Measurements from ENCODE around the gene SBDS. TPM values are rescaled to one million over a fixed set of nuclear protein-coding genes. Genes with fewer than 3 reads are reported as not detected.
A peak's percentile ranks its signal among the peaks of the same experiment; 100 is the strongest.
"Not testable (repeated sequence)": the region's sequence is repeated elsewhere in the genome, so short reads cannot be mapped to it uniquely, and the experiment has no call there.

The SBDS gene
- total RNA-seq, 4 donors from 2014 or later, result 96.6 to 125 (median 107) TPM

DNA sequence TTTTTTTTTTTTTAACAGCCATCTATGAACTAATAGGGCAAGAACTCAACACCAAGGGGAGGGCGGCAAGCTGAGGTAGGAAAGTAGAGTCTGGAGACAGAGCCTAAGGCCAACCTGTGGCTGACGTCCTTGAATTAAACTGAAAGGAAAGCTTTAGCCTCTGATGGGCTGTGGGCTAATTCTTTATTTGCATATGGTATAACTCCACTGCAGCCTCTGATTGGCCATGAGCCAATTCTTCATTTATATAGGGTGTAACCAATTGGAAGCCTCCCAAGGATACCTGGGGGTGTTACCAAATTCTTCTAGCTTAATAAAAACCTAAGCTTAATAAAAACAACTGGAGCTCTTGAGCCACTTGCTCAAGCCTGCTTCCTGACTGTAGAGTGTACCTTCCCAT is 11.6 kb upstream of the SBDS start:
- WGBS, 2 donors, result 39 to 67% methylated on average over 2 of the region's 2 CpGs
- TF ChIP-seq POLR2A (IDR thresholded peaks at IDR 0.05), result no peak
- TF ChIP-seq, protein P1, sequence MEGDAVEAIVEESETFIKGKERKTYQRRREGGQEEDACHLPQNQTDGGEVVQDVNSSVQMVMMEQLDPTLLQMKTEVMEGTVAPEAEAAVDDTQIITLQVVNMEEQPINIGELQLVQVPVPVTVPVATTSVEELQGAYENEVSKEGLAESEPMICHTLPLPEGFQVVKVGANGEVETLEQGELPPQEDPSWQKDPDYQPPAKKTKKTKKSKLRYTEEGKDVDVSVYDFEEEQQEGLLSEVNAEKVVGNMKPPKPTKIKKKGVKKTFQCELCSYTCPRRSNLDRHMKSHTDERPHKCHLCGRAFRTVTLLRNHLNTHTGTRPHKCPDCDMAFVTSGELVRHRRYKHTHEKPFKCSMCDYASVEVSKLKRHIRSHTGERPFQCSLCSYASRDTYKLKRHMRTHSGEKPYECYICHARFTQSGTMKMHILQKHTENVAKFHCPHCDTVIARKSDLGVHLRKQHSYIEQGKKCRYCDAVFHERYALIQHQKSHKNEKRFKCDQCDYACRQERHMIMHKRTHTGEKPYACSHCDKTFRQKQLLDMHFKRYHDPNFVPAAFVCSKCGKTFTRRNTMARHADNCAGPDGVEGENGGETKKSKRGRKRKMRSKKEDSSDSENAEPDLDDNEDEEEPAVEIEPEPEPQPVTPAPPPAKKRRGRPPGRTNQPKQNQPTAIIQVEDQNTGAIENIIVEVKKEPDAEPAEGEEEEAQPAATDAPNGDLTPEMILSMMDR (IDR thresholded peaks at IDR 0.05), result no peak
- H3K4me3 ChIP-seq (ENCODE audit: low read depth, poor library complexity, severe bottlenecking), result no peak overlapping the region
- peak in 1 of 2 donors; percentile 5 for DNase-seq (ENCODE audit: low spot score in 2 of 2)
- intact Hi-C loops (cut with DNase I; ENCODE audit: low total_unique reads), result no loop called here

DNA sequence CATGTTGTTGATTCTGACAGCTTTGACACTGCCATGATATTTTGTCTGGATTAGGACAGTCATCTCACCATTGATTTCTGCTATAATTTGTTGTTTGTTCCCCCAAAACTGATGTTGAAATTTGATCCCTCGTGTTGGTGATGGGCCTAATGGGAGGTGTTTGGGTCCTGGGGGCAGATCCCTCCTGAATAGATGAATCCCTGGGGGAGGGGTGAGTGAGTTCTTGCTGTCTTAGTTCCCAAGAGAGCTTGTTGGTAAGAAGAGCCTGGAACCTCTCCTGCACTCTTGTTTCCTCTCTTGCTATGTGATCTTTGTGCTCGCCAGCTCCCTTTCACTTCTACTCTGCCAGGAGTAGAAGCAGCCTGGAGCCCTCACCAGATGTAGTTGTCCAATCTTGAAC is 8.8 kb upstream of the SBDS start:
- peak in 1 of 2 donors; percentile 3 for DNase-seq (ENCODE audit: low spot score in 2 of 2)
- H3K4me3 ChIP-seq (ENCODE audit: low read depth, poor library complexity, severe bottlenecking); intact Hi-C loops (cut with DNase I; ENCODE audit: low total_unique reads): not testable (repeated sequence)
- WGBS, 2 donors, result 76 to 90% methylated on average over 2 of the region's 2 CpGs

DNA sequence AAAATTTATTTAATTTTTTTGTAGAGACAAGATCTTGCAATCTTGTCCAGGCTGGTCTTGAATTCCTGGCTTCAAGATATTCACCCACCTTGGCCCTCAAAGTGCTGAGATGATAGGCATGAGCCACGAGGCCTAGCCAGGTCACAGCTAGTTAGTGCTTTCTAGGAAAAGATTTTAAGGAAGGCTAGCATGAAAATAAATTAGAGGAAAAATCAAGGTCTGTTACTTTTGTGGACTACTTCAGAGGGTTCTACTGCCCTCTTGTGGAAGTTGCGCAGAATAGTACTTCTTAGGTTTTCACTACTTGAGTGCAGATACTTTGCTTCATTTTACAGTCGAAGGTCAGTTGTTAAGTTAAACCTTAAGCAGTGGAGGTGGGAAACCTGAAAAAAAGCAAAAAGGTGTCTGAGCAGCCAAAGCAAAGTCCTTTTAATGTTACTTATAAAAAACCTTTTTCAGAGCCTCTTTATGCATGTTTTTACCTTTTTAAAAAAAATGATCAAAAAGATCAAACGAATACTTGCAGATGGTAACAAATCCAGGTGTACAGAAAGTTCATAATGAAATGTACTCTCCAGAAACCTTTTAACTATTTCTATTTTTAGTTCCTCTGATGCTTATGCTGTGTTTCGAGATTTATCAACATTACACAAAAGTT is 5.3 kb upstream of the SBDS start:
- peak in 1 of 2 donors; percentile 23 for DNase-seq (ENCODE audit: low spot score in 2 of 2)
- intact Hi-C loops (cut with DNase I; ENCODE audit: low total_unique reads); H3K4me3 ChIP-seq (ENCODE audit: low read depth, poor library complexity, severe bottlenecking): not testable (repeated sequence)
- WGBS, 2 donors, result 32 to 33% methylated on average over 5 of the region's 5 CpGs

DNA sequence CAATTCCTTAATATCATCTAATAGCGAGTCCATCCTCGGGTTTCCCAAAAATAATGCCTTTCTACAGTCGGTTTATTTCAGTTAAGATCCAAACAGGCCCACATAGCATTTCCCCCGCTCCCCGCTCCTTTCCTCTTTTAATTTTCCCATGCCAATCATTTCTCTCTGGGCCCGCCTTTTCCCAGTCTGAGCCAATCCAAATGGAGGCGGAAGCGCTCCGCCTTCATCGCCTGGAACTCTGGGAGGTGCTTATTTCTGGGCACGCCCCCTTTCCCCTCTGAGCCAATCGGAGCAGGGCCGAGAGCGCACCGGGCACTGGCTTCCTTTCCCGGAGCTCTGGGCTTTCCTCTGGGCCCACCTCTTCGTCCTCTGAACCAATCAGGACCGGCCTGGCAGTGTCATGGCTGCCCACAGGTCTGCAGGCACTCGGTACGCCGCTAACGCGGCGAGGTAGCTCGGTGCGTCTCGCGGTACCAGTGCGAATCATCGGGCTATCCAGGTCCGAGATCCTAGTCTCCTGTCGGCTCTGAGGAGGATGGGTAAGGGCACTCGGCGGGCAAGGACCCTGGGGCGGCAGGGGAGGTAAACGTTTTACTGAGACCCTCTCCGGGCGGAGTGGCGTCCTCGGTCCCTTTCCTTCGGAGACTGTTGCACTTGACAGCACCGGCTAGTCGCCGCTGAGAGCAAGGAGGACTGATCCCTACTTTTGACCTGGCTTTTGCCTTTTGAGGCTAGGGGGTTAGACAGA is 1.2 kb upstream of the SBDS start, which contains the start of gene TYW1:
Gene TYW1, plus strand, starts transcription at position 390 of the 748 bp plus-strand sequence. Its CDS starts 146 bp downstream, at position 536.
- intact Hi-C loops (cut with DNase I; ENCODE audit: low total_unique reads), result not testable (repeated sequence)
- DNase-seq (ENCODE audit: low spot score in 2 of 2), result peak; percentile 99 to 100
- peak within 1 kb of the TSS; percentile 68 for H3K4me3 ChIP-seq (ENCODE audit: low read depth, poor library complexity, severe bottlenecking)
- 0 to 1% methylated on average over 35 to 43 of the region's 44 CpGs for WGBS, 2 donors

DNA sequence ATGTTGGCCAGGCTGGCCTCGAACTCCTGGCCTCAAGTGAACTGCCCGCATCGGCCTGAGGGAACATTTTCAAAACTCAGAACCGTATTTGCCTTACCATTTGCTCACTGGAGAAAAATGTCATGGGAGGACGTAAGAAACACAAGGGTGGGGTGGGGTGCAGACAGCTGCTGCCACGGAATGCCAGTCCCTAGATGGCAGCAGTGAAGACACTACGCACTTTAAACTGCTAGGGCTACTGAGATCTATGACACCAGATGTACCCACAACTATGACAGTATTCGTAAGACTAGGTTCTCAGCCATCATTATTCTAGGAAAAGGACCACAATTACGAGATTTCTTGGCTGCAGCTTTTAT is 716 bp downstream of the SBDS start:
- DNase-seq (ENCODE audit: low spot score in 2 of 2), result peak; percentile 60 to 89
- peak overlapping the region; percentile 79 for H3K4me3 ChIP-seq (ENCODE audit: low read depth, poor library complexity, severe bottlenecking)
- WGBS, 2 donors, result 0 to 1% methylated on average over 9 of the region's 9 CpGs
- intact Hi-C loops (cut with DNase I; ENCODE audit: low total_unique reads), result not testable (repeated sequence)

DNA sequence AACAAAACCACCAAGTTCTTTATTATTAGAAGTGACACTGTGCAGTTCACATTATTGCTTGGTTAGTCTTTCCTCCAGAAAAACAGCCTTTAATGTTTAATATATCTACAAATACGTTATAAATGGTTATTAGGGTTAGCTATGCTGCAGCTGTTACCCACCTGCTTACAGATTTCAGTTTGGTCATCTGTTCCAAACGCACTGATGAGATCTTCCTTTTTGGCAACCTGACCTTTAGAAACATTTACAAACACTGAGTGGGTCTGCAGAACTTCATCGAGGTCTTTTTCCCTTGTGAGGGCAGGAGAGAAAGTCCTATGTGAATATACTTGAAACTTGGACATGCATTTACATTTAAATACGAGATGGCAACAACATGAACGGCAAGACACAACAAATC is 1.3 kb downstream of the SBDS start:
- WGBS, 2 donors, result 53 to 57% methylated on average over 5 of the region's 5 CpGs

DNA sequence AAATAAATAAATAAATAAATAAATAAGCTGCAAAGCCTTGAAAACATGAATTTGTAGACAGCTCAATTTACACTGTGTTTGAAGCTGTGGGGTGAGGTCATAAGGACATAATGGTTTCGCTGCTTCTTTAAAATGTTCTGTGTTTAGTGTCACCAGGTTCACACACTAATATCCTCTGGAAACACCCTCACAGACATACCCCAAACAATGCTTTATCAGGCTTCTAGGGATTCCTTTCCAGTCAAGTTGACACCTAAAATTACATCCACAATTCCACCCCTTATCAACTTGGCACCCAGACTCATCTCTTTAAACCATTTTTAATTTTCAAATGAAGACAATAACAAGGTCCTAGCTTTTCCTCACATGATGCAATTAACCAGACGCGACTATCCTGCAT is 5.8 kb downstream of the SBDS start:
- DNase-seq (ENCODE audit: low spot score in 2 of 2); intact Hi-C loops (cut with DNase I; ENCODE audit: low total_unique reads); H3K4me3 ChIP-seq (ENCODE audit: low read depth, poor library complexity, severe bottlenecking): not testable (repeated sequence)
- 96 to 97% methylated on average over 1 of the region's 3 CpGs for WGBS, 2 donors

More for the DNA sequence above, 1.3 kb downstream of the SBDS start:
- DNase-seq (ENCODE audit: low spot score in 2 of 2); H3K4me3 ChIP-seq (ENCODE audit: low read depth, poor library complexity, severe bottlenecking); intact Hi-C loops (cut with DNase I; ENCODE audit: low total_unique reads): not testable (repeated sequence)

DNA sequence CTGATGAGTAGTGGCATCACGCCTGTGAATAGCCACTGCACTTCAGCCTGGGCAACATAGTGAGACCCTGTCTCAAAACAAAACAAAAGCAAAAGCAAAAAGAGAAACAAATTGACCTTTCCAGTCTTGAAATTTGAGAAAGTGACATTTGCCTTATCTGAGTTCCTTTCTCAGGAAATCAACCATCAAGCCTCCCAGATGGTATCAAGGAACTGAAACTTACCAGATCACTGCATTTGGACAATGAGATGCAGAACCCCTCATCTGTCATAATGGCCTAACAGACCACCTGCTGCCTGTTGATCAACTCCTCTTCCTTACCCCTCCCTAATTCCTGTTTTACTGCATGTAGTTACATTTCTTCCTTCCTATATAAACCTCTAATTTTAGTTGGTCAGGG is 15.1 kb downstream of the SBDS start:
- H3K4me3 ChIP-seq (ENCODE audit: low read depth, poor library complexity, severe bottlenecking); intact Hi-C loops (cut with DNase I; ENCODE audit: low total_unique reads); DNase-seq (ENCODE audit: low spot score in 2 of 2): not testable (repeated sequence)
- 91 to 100% methylated on average over 1 of the region's 1 CpG for WGBS, 2 donors

DNA sequence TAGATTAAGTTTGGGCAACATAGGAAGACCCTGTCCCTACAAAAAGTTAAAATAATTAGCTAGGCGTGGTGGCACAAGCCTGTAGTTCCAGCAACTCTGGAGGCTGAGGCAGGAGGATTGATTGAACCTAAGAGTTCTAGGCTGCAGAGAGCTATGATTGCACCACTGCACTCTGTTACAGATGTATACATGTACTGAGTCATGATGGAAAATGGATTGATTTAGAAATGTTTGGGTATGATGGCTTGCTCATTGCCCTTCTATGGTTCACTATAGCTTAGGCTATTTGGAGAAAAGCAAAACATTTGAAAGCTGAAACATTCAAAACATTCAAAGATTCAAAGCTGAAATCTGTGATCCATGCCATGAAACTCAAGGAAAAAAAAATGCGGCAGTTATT is 16.4 kb downstream of the SBDS start:
- H3K4me3 ChIP-seq (ENCODE audit: low read depth, poor library complexity, severe bottlenecking); DNase-seq (ENCODE audit: low spot score in 2 of 2); intact Hi-C loops (cut with DNase I; ENCODE audit: low total_unique reads): not testable (repeated sequence)
- WGBS, 2 donors, result 87 to 96% methylated on average over 2 of the region's 2 CpGs

DNA sequence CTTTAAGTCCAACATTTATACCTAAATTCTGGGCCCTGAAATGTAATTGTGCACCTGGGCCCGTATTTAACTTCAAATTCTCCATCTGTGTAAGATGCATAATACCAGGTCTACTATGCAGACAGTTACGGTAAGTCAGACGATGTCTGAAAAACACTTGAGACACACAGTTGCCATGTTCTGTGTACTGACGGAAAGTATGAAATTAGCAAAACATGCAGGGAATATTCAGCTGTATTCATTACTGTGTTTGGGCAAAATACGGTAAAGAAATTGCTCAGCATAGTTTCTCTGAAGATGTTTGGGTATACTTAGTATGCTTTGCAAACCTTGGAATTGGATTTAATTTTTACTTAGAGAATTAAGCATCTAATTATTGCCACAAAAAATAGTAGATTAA is 17.1 kb downstream of the SBDS start:
- DNase-seq (ENCODE audit: low spot score in 2 of 2); intact Hi-C loops (cut with DNase I; ENCODE audit: low total_unique reads); H3K4me3 ChIP-seq (ENCODE audit: low read depth, poor library complexity, severe bottlenecking): not testable (repeated sequence)
- 77 to 91% methylated on average over 4 to 5 of the region's 5 CpGs for WGBS, 2 donors

Data from lower leg skin (tissue), 4 donors.